NT2/D1 (cell line): ENCODE results near the gene DPM2.

Experiments
- DNase-seq: peaks from one replicate; pipeline ENCODE4 v3.0.0-alpha.2; 2011; ENCODE audit warnings: low read depth, low spot score
- H3K27me3 ChIP-seq: 2 replicates; pipeline ENCODE4 v1.6.0; 2011; ENCODE audit warnings: mild to moderate bottlenecking; ENCODE audit not compliant: insufficient read length, insufficient read depth
- H3K36me3 ChIP-seq: 2 replicates; pipeline ENCODE4 v1.6.1; 2011; ENCODE audit warnings: mild to moderate bottlenecking, low read length, mixed read lengths; ENCODE audit not compliant: insufficient read depth, insufficient read length
- H3K4me1 ChIP-seq: 2 replicates; pipeline ENCODE4 v1.5.1; 2011; ENCODE audit not compliant: insufficient read depth, insufficient read length
- H3K4me3 ChIP-seq: 2 replicates; pipeline ENCODE4 v1.5.1; 2011; ENCODE audit warnings: low read depth; ENCODE audit not compliant: insufficient read length
- H3K9ac ChIP-seq: 2 replicates; pipeline ENCODE4 v1.6.0; 2011; ENCODE audit warnings: low read depth; ENCODE audit not compliant: insufficient read length
- H3K9me3 ChIP-seq: 2 replicates; pipeline ENCODE4 v1.5.1; 2011; ENCODE audit warnings: mild to moderate bottlenecking, low read length; ENCODE audit not compliant: insufficient read depth
- SUZ12 ChIP-seq: IDR thresholded peaks from 2 replicates; pipeline ENCODE4 v1.6.1; 2011; ENCODE audit not compliant: insufficient read length, insufficient read depth; ENCODE audit errors: extremely low read depth
- YY1 ChIP-seq: IDR thresholded peaks from 2 replicates; pipeline ENCODE4 v1.6.1; 2011; ENCODE audit not compliant: insufficient read length, insufficient read depth
- ZNF274 ChIP-seq: IDR thresholded peaks from 2 replicates; pipeline ENCODE4 v1.6.1; 2011; ENCODE audit warnings: mild to moderate bottlenecking, low read depth, low read length

The DPM2 gene

DNA sequence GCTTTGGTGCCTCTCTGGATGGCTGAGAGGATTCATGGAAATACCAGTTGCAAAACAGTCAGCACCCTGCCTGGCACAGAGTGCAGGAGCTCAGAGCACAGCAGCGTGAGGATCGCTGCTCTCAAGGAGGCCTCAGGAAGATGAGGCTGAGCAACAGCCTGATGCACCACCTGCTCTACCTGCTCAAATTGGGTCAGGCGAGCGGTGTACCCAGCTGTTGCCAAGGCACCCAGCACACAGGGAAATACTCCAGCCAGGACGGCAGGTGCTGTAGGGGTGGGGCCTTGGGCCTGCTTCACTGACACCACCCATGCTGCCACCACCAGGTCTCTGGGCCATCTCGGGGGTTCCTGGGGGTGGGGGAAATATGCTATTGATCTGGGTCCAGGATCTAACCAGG, 38.8 kb upstream of the DPM2 start:
- TF ChIP-seq YY1 (no peak), ZNF274 (no peak), SUZ12 (no peak)
- no peak for DNase-seq
- H3K4me3 ChIP-seq, result no peak overlapping the region

DNA sequence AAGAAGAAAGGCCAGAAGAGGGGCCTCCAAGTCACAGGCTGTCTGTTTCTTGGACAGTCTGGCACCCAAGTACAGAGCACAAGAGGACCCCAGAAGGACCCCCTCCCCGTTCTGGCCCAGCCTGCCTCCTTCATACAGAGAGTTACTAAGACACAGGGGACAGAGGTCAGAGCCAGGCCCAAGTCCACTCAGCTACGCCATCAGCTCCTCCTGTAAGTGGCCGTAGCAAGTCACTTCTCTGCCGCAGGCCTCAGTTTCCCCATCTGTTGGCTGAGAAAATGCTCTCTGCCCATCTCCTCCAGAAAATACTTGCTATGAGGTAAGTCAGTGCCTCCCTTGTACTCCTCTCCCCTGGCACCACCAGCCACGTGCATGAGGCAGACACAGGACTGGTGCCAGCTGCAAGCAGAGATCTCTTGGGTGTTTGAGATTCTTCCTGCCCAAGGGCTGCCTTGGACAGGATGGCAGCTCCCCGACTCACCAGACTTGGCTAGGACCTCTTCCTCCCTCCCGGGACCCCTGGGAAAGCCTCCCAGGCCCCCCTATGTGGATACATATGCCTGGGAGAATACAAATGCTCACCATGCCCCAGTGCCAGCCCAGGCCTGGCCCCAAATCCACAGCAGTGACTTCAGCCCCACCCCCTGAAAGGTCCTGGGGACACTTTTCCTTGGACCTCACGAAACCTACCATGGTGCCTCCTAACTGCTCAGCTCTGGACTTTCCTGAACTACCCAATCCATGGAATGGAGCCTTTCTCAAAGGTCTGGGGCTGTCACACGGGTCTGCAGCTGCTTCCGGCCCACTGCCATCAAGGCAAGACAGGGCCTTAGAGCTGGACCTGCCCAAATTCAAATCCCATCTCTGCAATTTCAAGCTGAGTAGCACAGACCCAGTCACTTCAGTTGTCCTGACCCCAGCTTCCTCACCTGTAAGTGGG, 38.0 kb upstream of the DPM2 start:
- Histone ChIP-seq H3K9ac (peak overlapping the region; percentile 4), H3K36me3 (peaks cover 27% of the 10 kb centered on the region), H3K4me3 (no peak overlapping the region), H3K9me3 (no peaks in the 10 kb centered on the region), H3K4me1 (peaks cover 47% of the 10 kb centered on the region), H3K27me3 (no peaks in the 10 kb centered on the region)
- no peak for DNase-seq
- TF ChIP-seq SUZ12 (no peak), YY1 (no peak), ZNF274 (no peak)

More for the DNA sequence above, 38.8 kb upstream of the DPM2 start:
- no peaks in the 10 kb centered on the region for H3K27me3 ChIP-seq
- peaks cover 41% of the 10 kb centered on the region for H3K4me1 ChIP-seq
- H3K9me3 ChIP-seq, result no peaks in the 10 kb centered on the region
- H3K36me3 ChIP-seq, result peaks cover 27% of the 10 kb centered on the region
- no peak overlapping the region for H3K9ac ChIP-seq

DNA sequence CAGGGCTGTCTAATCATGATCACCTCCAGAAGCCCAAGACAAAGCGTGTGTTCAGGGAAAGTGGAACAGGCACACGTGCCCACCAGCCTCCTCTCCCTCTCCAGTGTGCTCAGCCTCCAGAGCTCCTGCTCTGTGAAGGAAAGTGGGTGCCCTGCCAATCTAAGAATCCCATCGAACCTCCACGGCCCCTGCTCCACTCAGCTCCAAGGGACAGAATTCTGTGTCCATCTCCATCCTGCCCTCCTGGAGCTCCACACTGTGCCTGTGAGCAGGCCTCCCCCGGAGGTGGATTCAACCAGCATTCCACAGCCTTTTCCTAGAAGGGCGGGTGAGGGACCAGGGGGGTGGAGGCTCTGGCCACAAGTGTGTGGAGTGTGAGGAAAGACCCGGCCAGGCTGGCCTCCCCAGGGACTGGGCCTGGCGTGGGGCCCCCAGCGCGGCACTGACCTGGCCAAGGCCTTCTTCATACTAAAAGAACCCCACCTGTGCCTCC, 37.2 kb upstream of the DPM2 start:
- peaks cover 50% of the 10 kb centered on the region for H3K4me1 ChIP-seq
- DNase-seq, result no peak
- H3K27me3 ChIP-seq, result no peaks in the 10 kb centered on the region
- no peaks in the 10 kb centered on the region for H3K9me3 ChIP-seq
- no peak overlapping the region for H3K9ac ChIP-seq
- no peak overlapping the region for H3K4me3 ChIP-seq
- H3K36me3 ChIP-seq, result peaks cover 27% of the 10 kb centered on the region
- TF ChIP-seq YY1 (no peak), SUZ12 (no peak)

DNA sequence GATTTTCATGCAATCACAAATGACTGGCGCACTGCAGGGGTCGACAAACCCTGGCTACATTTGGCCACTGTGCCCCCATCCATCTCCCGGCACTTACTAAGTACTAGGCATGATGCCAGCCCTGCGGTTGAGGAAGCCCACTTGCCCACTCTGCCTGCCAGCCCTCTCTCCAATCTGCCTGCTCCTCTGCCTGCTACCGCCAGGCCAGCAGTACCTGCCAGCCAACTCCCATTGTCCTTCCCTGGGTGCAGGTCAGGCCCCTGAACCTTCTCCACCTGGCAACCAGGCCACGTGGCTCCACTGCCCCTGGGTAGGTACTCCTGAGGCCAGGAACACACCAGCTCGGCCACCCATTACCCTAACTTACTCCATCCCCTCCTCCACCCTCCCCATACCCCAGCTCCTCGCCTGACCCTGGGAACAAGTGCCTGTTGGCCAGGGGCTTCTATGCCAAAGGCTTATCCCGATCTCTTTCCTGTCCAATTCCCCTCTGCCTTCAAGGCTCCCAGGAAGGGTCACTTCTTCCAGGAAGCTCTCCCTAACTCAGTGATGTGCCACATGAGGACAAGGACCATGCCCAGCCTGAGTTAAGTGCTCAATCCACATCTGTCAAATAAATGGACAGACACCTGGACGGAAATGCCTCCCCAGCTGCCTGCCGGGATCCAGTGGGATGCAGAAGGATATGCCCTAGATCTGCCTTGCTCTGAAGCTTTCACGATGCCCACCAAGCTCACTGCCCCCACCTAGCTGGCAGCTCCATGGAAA, 36.5 kb upstream of the DPM2 start:
- Histone ChIP-seq H3K9ac (no peak overlapping the region), H3K4me1 (peaks cover 50% of the 10 kb centered on the region), H3K4me3 (no peak overlapping the region), H3K27me3 (no peaks in the 10 kb centered on the region), H3K9me3 (no peaks in the 10 kb centered on the region), H3K36me3 (peaks cover 27% of the 10 kb centered on the region)
- DNase-seq, result no peak
- TF ChIP-seq ZNF274, result no peak
- no peak for TF ChIP-seq SUZ12
- TF ChIP-seq YY1, result no peak

DNA sequence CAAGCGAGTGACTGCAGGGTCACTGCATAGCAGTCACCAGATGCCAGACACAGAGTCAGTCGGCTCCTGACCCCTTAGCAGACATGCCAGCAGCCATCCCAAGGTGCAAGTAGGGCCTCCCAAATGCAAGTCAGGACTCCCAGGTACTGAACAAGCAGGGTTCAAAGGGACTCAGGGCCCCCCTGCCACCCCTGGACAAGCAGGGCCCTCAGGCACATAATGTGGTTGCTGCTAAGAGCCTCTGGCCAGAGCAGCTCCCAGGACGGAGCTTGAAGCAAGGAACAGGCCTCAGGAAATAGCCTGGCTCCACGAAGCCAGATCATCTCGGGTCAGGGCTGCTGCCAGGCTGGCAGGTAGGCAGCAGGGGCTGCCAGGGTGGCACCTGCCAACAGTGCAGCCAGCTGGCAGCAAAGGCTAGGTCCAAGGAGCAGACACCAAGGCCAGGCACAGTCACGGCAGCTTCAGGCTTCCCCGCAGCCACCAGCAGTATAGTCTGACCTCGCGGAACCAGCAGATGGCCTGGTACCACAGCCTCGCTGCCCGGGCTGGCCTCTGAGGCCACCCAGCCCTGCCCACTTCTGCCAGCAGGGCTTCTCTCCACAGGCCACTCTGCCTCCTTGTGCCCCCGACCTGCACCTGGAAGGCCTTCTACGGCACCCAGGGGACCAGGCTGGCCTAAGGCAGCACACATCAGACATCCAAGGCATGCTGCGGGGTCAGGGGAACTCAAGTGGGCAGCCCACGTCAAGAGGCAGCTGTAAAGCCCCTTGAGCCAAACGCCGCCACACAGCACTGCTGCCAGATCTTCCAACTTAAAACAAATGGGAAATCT, 35.7 kb upstream of the DPM2 start:
- H3K4me1 ChIP-seq, result peaks cover 57% of the 10 kb centered on the region
- no peak for DNase-seq
- TF ChIP-seq ZNF274 (no peak), YY1 (no peak), SUZ12 (no peak)
- no peaks in the 10 kb centered on the region for H3K27me3 ChIP-seq
- H3K9ac ChIP-seq, result peak overlapping the region; percentile 53
- H3K36me3 ChIP-seq, result peaks cover 27% of the 10 kb centered on the region
- no peaks in the 10 kb centered on the region for H3K9me3 ChIP-seq
- no peak overlapping the region for H3K4me3 ChIP-seq

DNA sequence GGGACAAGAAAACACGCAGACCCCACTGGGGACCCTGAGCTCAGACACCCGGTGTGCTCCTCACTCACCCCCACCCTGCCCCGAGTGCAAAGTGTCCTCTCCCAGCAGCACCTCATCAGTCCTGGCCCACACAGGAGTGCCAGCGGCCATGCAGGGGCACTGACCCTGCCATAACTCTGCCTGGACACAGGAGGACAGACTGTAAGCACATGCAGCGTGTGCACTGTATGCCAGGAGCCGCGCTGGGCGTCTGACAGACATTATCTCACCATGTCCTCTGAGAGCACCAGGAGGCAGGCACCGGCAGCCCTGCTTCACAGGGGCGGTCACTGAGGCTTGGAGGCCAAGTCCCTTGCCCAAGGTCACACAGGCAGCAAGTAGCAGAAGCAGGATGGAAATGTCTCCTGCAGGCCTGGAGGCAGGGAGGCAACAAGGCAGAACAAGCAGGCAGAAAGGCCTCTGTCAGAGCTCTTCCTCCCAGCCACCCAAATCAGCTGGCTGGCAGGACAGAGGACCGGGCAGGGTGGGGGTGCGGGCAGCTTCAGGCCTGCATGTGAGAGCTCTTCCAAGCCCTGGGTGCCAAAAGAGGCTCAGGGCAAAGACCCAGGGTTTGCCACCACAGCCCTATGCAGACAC, 34.7 kb upstream of the DPM2 start:
- peak overlapping the region; percentile 63 for H3K9ac ChIP-seq
- H3K4me1 ChIP-seq, result peaks cover 59% of the 10 kb centered on the region
- peaks cover 25% of the 10 kb centered on the region for H3K36me3 ChIP-seq
- TF ChIP-seq SUZ12, result no peak
- no peak for TF ChIP-seq ZNF274
- TF ChIP-seq YY1, result no peak
- H3K27me3 ChIP-seq, result no peaks in the 10 kb centered on the region
- DNase-seq, result no peak
- no peaks in the 10 kb centered on the region for H3K9me3 ChIP-seq
- H3K4me3 ChIP-seq, result no peak overlapping the region
